Right forelimb (tissue), 1 donor: ENCODE data around the gene ANKRD34B.
"Not testable (repeated sequence)": the region's sequence is repeated elsewhere in the genome, so short reads cannot be mapped to it uniquely, and the experiment has no call there.

ENCODE experiments used
- DNase-seq: peaks from one replicate; pipeline ENCODE4 v3.0.0-alpha.2; 2018

Gene ANKRD34B

DNA sequence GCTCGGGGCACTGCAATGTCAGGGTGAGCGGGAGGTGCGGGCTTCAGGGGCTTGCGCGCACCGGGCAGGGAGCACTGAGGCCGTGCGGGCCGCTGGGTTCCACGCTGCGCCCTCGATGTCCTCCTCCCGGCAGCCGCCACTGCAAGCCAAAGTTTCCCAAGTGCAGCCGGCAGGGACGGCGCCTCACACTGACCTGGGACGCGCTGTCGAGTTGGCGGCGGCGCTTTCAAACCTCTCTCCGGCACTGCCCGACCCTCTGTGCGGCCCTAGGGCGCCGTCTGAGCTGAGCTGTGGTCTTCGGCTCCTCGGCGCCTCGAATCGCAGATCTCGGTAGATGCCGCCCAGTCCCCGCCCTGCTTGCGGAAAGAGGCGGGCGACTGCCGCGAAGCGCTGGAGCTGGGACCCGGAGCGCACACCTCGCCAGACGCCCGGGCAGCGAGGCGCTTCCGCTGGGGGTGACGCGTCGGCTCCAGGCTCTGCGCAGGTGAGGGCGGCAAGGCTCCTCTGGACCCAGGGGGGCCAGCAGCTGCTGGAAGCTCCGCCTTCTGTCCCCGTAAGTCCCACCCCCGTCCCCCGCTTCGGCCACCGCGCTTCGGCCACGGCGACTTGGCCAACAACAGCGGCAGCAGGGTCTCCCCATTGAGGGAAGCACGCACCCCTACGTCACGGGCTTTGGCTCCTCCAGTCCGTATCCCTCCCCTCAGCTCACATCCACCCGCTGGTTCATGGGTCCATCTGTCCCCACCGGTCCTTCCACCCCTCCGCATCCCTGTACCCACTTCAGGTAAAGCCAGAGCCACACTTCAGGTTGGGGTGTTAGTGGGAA, at the start of gene ANKRD34B:
Gene ANKRD34B (minus strand): TSS at position 320 of the 826 bp plus-strand sequence. CDS start 10,261 bp downstream, outside the sequence.
- peak; percentile 47 for DNase-seq

- DNase-seq: no peak
Observed at GRCh38 chr5:80619086-80619485, 49.0 kb upstream of the ANKRD34B start.

DNA sequence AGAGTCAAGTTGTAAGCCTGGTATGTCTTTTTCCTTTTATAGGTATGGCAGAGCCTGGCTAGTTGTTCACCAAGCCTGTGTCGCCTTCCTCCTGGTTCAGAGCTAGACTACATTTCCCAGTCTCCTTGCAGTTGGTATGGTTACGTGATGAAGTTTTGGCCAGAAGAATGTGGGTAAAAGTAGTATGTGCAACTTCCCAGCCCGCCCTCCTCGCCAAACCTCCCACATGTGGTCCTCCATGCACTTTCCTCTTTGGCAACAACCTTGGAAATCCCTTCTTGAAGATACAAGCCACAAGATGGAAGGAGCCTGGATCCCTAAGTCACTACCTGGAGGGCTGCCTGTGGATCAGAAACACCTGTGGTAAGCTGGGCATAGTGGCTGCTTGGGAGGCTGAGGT, 48.4 kb upstream of the ANKRD34B start:
- no peak for DNase-seq

- no peak for DNase-seq
Observed at GRCh38 chr5:80615266-80615914, 45.3 kb upstream of the ANKRD34B start.

DNA sequence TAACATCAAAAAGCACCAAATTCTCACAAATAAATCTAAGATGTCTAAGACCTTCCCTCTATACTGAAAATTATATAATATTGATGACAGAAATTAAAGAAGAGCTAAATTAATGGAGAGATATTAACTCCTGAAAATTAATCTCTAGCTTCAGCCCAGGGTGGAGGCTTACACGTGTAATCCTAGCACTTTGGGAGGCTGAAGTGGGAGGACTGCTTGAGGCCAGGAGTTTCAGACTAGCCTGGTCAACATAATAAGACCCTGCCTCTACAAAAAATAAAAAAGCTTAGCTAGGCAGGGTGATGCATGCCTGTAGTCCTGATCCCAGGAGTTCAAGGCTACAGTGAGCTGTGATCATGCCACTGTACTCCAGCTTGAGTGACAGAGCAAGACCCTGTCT, 39.6 kb upstream of the ANKRD34B start:
- no peak for DNase-seq

- DNase-seq: no peak
Observed at GRCh38 chr5:80608731-80609130, 38.7 kb upstream of the ANKRD34B start.

DNA sequence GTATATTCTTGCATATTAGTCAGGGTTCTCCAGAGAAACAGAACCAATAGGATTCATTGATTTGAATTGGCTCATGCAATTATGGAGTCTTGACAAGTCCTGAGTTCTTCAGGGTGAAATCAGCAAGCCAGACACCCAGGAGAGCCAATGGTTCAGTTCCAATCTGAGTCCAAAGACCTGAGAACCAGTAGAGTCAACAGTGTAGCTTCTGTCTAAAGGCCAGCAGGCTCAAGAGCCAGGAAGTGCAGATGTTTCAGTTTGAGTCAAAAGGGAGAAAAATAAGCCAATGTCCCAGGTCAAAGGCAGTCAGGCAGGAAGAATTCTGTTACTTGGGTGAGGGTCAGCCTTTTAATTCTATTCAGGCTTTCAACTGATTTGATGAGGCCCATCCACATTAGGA, 37.8 kb upstream of the ANKRD34B start:
- DNase-seq: no peak

- no peak for DNase-seq
Observed at GRCh38 chr5:80607343-80607742, 37.3 kb upstream of the ANKRD34B start.

DNA sequence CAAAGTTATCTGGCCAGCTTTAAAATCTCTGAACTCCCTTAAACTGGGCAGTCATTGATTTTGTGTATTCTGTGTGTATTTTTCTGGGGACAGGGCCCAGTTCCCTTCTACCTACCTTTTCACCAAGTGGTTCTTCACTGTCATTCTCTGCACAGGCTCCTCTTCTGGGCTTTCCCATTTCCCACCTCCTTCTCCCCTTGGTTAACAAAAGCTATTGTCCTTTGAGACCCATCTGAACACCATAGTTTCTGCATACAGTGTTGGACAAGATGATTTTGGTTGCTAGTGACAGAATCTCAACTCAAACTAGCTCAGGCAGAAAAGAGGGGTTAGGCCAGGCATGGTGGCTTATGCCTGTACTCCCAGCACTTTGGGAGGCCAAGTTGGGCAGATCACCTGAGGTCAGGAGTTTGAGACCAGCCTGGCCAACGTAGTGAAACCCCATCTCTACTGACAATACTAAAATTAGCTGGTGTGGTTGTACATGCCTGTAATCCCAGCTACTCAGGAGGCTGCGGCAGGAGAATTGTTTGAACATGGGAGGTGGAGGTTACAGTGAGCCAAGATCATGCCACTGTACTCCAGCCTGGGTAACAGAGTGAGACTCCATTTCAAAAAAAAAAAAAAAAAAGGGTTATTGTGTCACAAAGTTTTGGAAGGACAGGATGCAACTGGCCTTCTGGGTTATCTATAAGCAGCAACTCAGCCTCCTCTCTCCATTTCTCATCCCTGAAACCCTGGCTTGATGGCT, 31.0 kb upstream of the ANKRD34B start:
- DNase-seq: no peak

GRCh38 chr5:80597500-80597899, 27.4 kb upstream of the ANKRD34B start:
- DNase-seq: no peak

DNA sequence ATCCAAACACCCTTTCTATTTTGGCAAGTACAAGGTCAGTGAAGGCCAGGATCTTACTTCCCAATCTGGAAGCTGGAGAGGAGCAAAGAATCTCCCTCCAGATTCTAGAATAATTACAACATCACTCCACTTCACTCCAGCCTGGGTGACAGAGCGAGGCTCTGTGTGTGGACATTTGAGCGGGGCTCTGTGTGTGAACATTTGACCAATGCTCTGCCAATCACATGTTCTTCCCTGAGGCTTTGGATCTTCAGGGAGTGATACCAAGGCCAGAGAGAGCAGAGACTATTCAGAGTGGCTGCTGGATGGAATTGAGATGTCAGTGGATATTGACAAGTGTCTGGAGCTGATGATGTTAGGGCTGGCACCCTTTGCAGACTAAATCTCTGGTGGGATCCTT, 24.7 kb upstream of the ANKRD34B start:
- no peak for DNase-seq

DNA sequence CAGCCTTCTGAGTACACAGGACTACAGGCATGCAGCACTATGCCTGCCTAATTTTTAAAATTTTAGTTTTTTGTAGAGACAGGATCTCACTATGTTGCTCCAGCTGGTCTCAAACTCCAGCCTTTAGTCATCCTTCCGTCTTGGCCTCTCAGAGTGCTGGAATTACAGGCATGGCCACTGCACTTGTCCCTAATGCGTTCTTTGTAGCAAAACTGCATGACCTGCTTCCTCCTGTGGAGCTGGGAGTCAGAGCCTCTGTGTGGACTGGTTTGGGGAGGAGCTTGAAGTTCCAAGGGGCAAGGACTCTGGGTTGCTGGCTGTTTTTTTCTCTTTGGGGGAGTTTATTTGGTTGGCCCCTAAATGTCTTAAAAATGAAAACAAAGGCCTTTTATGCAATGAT, 22.7 kb upstream of the ANKRD34B start:
- no peak for DNase-seq

DNA sequence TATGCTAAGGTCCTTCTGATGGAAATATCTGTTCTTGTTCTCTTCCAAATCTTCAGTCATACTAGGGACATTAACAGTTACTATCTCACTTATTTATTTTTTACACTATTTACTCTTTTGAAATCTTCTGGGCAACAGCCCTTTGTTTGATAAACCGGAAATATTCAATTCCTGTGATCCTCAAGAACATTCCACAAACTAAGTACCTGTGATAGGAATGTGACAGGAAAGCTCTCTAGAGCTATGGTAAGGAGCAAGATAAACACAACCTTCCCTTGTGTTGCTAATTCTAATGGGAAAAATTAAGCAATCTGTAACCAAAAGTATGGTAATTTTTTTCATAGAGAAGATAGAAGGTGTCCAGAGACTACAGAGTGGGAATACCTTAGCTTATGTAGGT, 22.0 kb upstream of the ANKRD34B start:
- DNase-seq: no peak

DNA sequence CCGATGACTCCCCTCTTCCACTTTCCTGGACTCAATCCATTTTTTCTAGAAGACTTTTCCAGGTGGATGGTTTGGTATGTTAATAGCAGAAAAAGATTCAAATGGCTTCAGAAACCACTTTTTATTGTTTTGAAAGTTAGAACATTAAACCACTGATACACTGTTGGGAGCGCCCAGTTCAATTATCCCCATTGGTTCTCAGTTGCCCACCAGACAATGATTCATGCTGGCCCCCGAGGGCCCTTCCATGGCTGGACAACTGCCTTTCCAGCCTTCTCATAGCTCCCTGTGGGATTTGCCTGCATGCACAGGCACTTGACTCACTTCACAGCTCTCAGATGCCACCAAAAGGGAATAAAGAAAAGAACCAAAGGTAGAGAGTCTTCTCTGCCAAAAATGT, 21.3 kb upstream of the ANKRD34B start:
- no peak for DNase-seq

DNA sequence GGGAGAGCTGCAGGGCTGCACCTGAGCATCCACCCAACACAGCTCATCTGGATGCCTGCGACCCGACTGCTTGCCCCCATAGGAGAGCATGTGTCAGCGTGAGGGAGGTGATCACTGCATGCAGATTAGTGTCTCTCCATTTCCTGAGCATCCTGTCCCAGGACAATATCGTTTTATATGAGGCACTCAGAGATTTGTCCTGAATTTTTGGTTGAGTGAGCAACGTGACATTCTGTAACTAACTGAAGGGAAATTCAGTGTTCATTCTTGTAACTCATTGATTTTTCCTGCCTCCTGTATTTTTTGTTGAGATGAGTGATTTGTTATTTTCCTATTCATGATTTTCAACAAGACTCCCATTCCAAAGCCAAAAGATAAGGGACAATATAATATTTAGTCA, 20.7 kb upstream of the ANKRD34B start:
- DNase-seq: no peak

- DNase-seq: no peak
Observed at GRCh38 chr5:80588858-80589540, 18.9 kb upstream of the ANKRD34B start.

DNA sequence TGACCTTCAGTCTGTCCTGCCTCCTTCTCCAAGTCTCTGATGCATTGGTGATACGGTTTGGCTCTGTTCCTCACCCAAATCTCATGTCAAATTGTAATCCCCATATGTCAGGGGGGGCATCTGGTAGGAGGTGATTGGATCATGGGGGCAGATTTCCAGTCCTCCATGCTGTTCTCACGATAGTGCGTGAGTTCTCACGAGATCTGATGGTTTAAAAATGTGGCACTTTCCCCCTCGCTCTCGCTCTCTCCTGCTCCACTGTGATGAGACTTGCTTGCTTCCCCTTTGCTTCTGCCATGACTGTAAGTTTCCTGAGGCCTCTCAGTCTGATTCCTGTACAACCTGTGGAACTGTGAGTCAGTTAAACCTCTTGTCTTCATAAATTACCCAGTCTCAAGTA, 14.7 kb upstream of the ANKRD34B start:
- DNase-seq: no peak

DNA sequence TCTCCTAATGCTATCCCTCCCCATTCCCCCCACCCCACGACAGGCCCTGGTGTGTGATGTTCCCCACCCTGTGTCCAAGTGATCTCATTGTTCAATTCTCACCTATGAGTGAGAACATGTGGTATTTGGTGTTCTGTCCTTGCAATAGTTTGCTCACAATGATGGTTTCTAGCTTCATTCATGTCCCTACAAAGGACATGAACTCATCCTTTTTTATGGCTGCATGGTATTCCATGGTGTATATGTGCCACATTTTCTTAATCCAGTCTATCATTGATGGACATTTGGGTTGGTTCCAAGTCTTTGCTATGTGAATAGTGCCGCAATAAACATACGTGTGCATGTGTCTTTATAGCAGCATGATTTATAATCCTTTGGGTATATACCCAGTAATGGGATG, 10.2 kb upstream of the ANKRD34B start:
- DNase-seq: not testable (repeated sequence)

- DNase-seq: no peak
Observed at GRCh38 chr5:80579050-80579449, 9.0 kb upstream of the ANKRD34B start.

DNA sequence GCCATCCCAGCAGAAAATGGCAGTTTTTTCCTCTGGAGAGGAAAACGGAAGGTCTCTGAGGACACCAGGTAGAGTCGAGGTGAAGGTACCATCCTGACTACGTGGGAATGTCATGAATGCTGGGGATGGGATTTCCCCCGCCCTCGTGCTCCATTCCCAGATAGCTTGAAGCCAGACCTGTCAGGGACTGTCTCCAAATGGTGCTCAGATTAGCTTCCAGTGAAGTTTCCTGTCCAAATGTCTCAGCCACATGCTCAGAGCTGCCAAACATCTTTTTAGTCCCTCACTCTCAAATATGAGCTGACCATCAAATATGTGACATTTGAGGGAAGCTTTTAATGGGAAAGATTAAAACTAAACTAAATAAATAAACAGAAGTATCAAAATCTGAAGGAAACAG, 7.6 kb upstream of the ANKRD34B start:
- no peak for DNase-seq

DNA sequence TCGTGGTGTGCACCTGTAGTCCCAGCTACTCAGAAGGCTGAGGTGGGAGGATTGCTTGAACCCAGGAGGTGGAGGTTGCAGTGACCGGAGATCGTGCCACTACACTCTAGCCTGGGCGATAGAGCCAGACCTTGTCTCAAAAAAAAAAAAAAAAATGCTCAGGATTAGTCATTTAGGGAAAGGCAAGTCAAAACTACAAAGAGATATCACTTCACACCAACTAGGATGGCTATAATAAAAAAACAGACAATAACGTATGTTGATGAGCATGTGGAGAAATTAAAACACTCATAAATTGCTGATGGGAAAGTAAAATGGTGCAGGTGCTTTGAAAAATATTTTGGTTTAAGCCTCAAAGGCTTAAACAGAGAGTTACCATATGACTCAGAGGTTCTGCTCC, 6.3 kb upstream of the ANKRD34B start:
- DNase-seq: no peak

GRCh38 chr5:80573062-80573461, 3.0 kb upstream of the ANKRD34B start:
- no peak for DNase-seq
